ENCODE measurements around the gene ZC3H13.
A peak's percentile ranks its signal among the peaks of the same experiment; 100 is the strongest.

The ZC3H13 gene

GRCh38 chr13:46097015-46097414 is 44.5 kb upstream of the ZC3H13 start:
- in situ Hi-C loops (cut with MboI; ENCODE audit: low sequenced_read_pairs, unreplicated experiment) = no loop called here
- no peak for DNase-seq (ENCODE audit: low spot score)
- TF ChIP-seq CTCF (IDR thresholded peaks at IDR 0.05; ENCODE audit: borderline replicate concordance, control extremely low read depth, extremely low read depth, insufficient read depth, missing control alignments) = no peak

GRCh38 chr13:46094478-46094877 is 41.9 kb upstream of the ZC3H13 start:
- in situ Hi-C loops (cut with MboI; ENCODE audit: low sequenced_read_pairs, unreplicated experiment) = no loop called here
- no peak for TF ChIP-seq CTCF (IDR thresholded peaks at IDR 0.05; ENCODE audit: borderline replicate concordance, control extremely low read depth, extremely low read depth, insufficient read depth, missing control alignments)
- DNase-seq (ENCODE audit: low spot score) = no peak

GRCh38 chr13:46088821-46089562 is 36.4 kb upstream of the ZC3H13 start:
- DNase-seq (ENCODE audit: low spot score) = no peak
- TF ChIP-seq CTCF (IDR thresholded peaks at IDR 0.05; ENCODE audit: borderline replicate concordance, control extremely low read depth, extremely low read depth, insufficient read depth, missing control alignments) = no peak
- in situ Hi-C loops (cut with MboI; ENCODE audit: low sequenced_read_pairs, unreplicated experiment) = no loop called here

- no peak for TF ChIP-seq CTCF (IDR thresholded peaks at IDR 0.05; ENCODE audit: borderline replicate concordance, control extremely low read depth, extremely low read depth, insufficient read depth, missing control alignments)
- peak; percentile 33 for DNase-seq (ENCODE audit: low spot score)
- in situ Hi-C loops (cut with MboI; ENCODE audit: low sequenced_read_pairs, unreplicated experiment) = no loop called here
Measured at GRCh38 chr13:46087481-46087880, 34.9 kb upstream of the ZC3H13 start.

GRCh38 chr13:46086985-46087384 is 34.4 kb upstream of the ZC3H13 start:
- no peak for TF ChIP-seq CTCF (IDR thresholded peaks at IDR 0.05; ENCODE audit: borderline replicate concordance, control extremely low read depth, extremely low read depth, insufficient read depth, missing control alignments)
- DNase-seq (ENCODE audit: low spot score) = no peak
- in situ Hi-C loops (cut with MboI; ENCODE audit: low sequenced_read_pairs, unreplicated experiment) = no loop called here

- no peak for DNase-seq (ENCODE audit: low spot score)
- no peak for TF ChIP-seq CTCF (IDR thresholded peaks at IDR 0.05; ENCODE audit: borderline replicate concordance, control extremely low read depth, extremely low read depth, insufficient read depth, missing control alignments)
- in situ Hi-C loops (cut with MboI; ENCODE audit: low sequenced_read_pairs, unreplicated experiment) = no loop called here
Measured at GRCh38 chr13:46086421-46086922, 33.9 kb upstream of the ZC3H13 start.

All from GM13976 (cell line).